C1 segment of cervical spinal cord (tissue), 14 donors: ENCODE results near the gene CCL24.
"Not testable (repeated sequence)": the region's sequence is repeated elsewhere in the genome, so short reads cannot be mapped to it uniquely, and the experiment has no call there.

Experiments
- DNase-seq, 14 donors: peaks; one replicate each; lab custom pipeline; 2025; lab: John Stamatoyannopoulos, UW

CCL24 gene

DNA sequence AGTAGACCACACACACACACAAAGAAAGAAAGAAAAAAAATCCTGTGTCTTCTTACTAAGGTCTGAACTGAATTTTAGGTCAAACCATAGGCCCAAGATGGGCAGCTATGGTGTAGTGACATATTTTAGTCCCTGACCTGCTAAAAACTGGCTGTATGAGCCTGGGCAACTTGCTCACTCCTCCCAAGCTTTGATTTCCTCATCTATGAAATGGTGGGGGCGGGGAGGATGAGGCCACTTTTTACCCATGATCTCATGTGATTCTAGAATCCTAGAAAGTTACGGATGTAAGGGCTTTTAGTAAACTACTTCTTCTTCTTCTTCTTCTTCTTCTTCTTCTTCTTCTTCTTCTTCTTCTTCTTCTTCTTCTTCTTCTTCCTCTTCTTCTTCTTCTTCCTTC is 6.1 kb upstream of the CCL24 start:
- DNase-seq = no peak

DNA sequence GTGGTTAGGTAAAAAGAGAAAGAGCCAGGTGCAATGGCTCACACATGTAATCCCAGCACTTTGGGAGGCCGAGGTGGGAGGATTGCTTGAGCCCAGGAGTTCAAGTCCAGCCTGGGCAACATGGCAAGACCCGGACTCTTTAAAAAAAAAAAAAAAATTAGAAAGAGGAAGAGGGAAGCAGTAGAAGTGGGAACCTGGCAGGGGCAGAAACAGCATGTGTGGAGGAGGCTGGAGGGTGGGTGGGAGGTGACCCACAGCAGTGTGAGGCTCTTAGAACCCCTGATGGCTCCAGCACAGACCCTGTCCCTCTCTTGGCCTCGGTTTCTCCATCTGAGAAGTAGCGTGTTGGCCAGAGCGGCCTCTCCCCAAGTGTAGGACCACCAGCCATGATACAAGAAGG is 4.9 kb upstream of the CCL24 start:
- DNase-seq = no peak

DNA sequence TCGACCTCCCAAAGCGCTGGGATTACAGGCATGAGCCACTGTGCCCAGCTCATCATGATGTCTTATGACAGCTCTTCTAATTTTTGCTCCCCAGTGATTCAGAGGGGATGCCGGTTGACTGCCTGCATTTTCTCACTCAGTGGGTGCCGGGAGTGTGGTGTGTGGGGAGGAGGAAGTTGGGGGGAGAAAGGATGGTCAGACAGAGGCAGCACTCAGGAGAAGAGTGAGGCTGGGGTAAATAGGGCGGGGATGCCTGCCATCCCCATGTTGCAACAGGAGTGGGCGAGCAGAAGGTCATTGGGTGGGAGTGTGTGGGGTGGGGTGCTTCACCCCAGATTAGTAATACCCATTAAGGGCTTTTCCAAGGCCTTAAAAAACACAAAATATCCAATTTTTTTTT is 3.5 kb upstream of the CCL24 start:
- no peak for DNase-seq

DNA sequence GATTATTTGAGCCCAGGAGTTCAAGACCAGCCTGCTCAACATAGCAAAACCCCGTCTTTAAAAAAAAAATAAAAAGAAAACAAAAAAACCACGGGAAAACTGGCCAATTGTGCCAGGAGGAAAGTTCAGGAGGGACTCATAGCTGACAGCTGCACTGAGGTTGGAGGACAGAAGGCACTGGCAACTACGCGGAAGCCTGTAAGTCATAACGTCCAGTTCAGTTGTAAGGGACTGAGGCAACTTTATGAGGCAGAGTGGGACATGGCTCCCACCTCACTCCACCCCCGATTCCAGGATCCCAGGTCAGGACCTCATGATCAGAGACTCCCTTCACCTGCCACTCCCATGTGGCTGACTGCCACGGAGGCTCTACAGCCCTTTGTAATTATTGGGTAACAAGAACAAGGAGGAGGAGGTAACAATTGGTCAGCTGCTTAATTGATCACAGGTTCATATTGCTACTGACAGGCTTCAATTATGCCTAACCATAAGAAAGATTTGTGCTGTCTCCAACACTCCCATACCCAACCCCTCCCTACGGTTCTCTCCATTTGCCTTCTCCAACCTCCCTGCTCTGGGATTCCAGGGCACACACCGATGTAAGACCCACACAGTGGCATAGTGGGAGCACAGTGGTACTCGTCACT is 1.9 kb upstream of the CCL24 start:
- no peak for DNase-seq

DNA sequence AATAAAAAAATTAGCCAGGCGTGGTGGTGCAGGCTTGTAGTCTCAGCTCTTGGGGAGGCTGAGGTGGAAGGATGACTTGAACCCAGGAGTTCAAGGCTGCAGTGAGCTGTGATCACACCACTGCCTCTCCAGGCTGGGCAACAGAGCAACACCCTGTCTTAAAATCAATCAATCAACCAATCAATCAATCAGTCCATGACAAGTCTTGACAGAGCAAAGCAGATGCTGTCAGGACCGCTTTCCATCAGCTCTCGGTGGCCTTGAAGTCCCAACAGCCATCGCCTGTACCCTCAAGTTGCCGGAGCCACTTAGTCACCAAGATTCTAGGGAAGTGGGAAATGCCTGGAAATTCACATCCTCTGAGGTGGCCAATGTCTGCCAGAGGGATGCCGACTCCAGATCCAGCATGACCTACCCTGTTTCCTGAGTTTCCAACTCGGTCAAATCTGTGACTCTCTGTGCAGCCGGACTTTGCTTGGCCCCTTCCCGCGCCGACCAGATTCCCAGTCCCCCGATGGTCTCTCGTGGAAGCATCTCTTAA is 871 bp upstream of the CCL24 start:
- DNase-seq = no peak

DNA sequence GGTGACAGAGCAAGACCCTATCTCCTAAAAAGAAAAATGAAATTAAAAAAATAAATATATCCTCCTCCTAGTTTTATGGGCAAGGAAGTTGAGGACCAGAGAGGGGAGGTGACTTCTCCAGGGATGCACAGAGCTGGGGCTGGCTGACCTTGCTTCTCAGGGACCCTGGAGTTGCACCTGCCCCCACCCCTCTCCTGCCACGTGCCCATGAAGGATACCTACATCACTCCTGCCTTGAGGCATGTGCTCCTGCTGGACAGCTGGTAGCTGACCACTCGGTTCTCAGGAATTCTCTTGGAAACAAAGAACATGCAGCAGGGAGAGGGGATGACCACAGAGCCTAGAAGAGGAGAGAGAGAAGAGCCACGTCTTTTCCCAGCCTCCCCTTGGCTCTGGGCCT is 522 bp downstream of the CCL24 start:
- DNase-seq = no peak

DNA sequence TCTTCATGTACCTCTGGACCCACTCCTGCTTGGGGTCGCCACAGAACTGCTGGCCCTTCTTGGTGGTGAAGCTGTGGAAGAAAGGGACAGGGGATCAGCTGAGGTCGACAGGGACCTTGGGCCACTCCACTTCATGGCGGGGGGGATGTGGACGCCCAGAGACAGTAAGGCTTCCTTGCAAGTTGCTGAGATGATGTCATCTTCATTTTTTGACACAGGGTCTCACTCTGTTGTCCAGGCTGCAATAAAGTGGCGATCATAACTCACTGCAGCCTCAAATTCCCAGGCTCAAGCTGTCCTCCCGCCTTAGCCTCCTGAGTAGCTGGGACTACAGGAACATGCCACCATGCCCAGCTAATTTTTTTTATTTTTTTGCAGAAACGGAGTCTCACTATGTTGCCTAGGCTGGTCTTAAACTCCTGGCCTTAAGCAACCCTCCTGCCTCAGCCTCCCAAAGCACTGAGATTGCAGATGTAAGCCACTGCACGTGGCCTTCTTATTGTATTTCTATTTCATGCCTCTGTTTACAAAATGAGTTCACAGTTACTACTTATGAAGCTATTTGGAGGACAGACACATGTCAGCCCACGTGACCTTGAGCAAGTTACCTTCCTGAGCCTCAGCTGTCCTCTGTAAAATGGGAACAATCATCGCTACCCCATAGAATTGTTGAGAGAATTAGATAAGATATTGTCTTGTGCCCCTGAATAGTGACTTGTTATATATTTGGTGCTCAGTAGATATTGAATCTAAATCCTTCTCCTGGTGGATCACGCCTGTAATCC is 1.5 kb downstream of the CCL24 start:
- DNase-seq = no peak

DNA sequence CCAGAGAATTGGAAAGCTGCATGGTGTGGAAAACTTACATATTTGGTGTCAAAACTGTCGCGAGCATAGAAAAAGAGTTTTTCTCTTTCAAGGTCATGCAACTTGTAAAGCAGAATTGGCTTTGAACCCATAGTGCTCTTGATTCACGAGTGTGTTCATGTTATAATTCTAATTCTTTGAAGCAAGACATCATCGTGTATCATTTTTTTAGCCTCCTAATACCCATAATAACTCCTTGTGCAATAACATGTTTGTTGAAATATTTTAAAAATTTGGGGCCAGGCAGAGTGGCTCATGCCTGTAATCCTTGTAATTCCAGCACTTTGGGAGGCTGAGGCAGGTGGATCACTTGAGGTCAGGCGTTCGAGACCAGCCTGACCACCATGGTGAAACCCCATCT is 4.2 kb downstream of the CCL24 start:
- DNase-seq = no peak

DNA sequence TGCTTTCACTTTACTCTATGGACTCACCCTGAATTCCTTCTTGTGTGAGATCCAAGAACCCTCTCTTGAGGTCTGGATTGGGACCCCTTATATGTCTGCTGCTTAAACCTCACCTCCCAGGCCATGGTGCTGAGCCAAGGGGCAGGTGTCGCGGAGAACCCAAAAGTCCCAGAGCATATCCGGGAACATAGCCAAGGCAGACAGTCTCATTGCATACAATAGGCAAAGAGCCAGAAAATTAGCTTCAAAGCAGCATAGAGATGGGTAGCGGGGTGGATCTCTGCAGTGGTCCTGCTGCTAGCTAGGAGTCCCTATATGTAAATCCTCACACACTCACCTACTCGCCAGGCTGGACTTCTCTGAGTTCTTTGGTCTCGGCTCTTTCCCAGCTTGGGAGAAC is 5.5 kb downstream of the CCL24 start:
- DNase-seq = no peak

DNA sequence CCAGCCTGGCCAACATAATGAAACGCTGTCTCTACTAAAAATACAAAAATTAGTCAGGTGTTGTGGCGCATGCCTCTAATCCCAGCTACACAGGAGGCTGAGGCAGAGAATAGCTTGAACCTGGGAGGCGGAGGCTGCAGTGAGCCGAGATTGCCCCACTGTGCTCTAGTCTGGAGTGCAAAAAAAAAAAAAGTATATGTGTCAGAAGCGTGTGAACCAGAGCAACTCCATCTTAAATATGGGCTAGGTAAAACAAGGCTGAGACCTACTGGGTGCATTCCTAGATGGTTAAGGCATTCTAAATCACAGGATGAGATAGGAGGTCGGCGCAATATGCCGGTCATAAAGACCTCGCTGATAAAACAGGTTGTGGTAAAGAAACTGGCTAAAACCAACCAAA is 6.2 kb downstream of the CCL24 start:
- no peak for DNase-seq

DNA sequence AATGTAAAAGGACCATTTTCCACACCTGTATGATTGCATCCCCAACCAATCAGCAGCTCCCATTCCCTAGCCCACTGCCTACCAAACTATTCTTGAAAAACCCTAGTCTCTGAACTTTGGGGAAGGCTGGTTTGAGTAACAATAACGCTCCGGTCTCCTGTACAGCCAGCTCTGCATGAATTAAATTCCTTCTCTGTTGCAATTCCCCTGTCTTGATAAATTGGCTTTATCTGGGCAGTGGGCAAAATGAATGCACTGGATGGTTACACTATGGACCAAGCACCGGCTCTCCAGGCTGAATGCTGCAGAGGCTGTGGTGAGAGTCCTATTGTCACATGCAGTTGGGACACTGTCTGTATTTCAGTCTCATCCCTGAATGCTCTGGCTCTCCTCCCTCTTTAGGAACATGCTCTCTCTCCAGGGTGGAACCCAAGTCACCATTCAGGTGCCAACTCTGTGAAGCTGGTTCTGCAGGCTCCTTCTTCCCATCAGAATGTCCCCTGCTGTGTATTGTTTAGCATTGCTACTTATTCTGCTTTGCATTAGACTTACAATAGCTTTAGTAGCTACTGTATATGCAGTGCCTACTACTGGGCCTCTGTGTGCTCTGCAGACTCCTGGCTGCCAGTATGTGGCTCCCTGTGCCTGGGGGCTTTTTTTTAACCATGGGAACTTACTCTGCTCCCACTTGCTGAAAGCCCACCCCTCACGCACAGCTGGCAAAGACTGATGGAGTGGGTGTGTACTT is 6.9 kb downstream of the CCL24 start:
- DNase-seq = no peak

DNA sequence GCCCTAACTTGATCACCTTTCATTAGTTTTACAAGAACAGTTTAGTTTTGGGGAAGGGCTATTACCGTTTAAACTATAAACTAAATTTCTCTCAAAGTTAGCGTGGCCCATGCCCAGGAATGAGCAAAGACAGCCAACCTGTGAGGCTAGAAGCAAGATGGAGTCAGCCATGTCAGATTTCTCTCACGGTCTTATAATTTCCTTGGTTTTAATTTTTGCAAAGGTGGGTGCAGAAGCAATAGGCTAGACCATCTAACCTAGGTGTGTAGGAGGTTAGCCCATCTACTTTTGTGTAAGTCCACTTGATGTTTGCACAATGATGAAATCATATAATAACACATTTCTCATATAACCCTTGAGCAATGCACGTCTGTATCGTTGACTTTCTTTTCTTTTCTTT is 8.9 kb downstream of the CCL24 start:
- no peak for DNase-seq

DNA sequence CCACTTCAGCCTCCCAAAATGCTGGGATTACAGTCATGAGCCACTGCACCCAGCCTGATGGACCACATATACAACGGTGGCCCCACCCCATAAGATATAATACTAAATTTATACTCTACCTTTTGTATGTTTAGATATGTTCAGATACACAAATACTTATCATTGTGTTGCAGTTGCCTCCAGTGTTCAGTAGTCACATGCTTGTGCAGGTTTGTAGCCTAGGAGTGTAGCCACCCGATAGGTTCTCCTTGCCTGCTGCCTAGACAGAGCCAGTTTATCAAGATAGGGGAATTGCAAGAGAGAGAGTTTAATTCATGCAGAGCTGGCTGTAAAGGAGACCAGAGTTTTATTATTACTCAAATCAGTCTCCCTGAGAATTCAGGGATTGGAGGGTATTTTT is 9.6 kb downstream of the CCL24 start:
- DNase-seq = no peak

DNA sequence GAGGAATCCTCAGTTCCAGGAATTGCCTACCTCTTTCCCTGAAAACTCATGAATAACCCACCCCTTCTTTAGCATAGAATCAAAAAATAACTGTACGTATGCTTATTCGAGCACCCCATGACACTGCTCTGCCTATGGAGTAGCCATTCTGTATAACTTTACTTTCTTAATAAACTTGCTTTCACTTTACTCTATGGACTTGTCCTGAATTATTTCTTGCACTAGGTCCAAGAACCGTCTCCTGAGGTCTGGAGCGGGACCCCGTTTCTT is 11.1 kb downstream of the CCL24 start:
- DNase-seq = no peak

DNA sequence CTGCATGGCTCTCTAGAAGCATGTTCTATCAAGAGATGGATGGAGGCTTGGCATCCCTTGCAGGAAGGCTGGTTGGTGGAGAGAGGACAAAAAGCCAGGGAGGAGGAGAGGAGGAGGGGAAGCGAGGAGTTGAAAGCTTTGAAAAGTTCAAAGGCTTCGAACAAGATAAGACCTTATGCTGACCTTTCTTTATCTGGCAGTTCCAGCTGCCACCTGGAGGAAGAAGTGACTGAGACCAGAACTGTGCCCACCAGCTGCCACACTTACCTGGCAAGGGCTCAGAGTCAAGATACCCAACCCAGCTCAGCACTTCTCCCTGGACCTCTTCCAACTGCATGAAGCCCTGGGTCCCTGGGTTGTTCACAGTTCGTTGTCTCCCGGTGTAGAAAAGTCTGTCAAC is 14.8 kb downstream of the CCL24 start:
- DNase-seq = no peak

DNA sequence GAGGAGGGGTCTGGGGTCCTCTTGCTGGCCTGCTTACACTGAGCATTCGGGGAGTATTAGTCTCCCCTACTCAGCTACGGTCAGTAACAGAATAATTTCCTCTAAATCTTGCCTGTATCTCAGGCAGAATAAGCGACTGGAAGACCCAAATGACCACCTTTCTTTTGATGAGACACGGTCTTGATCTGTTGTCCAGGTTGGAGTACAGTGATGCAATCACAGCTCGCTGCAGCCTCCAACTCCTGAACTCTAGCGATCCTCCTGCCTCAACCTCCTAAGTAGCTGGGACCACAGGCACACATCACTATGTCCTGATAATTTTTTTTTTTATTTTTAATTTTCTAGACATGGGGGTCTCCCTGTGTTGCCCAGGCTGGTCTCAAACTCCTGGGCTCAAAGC is 17.2 kb downstream of the CCL24 start:
- DNase-seq = no peak

DNA sequence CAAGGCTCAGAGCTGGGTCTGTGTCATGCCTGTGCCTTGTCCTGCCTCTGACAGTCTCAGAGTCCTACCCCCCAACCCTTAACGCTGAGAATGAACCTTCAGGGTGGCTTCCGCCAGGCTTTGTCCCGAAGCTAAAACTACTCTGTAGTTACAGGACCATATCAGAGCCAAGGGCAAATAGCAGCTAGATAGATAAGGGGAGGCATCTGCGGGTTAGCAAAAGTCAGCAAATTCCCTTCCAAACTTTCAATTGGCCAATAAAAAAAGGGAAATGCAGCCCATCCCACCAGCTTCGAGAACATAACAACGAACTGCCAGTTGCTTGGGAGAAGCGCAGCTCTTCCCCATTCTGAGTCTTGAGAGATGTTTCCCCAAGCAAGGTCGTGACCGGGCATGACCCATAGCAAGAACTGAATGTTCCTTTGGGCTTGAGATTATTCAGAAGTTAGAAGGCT is 17.7 kb downstream of the CCL24 start:
- DNase-seq = no peak

DNA sequence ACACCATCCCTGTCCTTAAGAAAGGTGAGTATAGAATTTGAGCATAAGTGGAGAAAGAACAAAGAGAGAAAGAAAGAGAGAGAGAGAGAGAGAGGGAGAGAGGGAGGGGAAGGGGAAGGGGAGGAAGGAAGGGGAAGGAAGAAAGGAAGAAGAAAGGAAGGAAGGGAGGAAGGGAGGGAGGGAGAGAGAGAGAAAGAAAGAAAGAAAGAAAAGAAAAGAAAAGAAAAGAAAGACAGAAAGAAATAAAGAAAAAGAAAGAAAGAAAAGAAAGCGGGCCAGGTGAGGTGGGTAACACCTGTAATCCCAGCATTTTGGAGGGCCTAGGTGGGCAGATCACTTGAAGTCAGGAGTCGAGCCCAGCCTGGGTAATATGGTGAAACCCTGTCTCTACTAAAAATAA is 19.9 kb downstream of the CCL24 start:
- no peak for DNase-seq

DNA sequence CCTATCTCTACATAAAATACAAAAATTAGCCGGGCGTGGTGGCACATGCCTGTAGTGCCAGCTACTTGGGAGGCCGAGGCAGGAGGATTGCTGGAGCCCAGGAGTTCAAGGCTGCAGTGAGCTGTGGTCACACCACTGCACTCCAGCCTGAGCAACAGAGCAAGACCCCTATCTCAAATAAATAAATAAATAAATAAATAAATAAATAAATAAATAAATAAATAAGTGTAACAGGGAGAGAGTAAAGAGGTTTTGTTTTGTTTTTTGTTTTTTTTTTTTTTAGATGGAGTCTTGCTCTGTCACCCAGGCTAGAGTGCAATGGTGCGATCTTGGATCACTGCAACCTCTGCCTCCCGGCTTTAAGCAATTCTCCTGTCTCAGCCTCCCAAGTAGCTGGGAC is 21.0 kb downstream of the CCL24 start:
- DNase-seq = not testable (repeated sequence)

DNA sequence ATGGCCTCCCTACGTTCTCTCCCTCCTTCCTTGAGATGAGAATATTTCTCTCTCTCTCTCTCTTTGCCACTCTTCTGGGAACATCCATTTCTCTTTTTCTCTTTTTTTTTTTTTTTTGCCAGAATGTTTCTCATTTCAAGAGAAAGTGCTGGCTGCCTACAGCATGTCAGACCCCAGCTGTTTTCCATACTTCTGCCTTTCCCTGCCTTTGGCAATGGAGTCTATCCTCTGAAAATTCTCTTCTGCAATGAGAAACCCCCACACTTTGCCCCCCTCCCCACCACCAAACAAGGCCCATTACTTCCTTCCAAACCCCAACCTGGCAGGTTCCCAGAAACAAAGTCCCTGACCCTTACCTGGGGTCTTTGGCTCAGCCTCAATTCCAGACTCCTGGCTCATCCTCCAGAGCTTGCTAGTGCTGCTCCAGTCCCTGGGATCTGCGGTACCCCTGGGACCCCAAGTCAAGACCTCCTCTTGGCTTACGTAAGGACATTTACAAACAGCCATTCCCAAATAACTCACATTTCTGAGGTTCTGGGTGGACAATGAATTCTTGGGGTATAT is 24.2 kb downstream of the CCL24 start:
- DNase-seq = no peak

DNA sequence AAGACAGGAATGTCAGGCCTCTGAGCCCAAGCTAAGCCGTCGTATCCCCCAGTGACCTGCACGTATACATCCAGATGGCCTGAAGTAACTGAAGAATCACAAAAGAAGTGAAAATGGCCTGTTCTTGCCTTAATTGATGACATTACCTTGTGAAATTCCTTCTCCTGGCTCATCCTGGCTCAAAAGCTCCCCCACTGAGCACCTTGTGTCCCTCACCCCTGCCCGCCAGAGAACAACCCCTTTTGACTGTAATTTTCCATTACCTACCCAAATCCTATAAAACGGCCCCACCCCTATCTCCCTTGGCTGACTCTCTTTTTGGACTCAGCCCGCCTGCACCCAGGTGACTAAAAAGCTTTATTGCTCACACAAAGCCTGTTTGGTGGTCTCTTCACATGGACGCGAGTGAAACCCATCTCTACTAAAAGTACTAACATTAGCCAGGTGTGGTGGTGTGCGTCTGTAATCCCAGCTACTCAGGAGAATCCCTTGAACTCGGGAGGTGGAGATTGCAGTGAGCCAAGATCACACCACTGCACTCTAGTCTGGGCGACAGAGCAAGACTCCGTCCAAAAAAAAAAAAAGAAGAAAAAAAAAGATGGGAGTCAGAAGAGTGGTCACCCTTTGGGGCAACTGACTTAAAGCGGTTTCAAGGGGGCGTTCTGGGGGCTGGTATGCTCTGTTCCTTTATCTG is 25.3 kb downstream of the CCL24 start:
- not testable (repeated sequence) for DNase-seq

DNA sequence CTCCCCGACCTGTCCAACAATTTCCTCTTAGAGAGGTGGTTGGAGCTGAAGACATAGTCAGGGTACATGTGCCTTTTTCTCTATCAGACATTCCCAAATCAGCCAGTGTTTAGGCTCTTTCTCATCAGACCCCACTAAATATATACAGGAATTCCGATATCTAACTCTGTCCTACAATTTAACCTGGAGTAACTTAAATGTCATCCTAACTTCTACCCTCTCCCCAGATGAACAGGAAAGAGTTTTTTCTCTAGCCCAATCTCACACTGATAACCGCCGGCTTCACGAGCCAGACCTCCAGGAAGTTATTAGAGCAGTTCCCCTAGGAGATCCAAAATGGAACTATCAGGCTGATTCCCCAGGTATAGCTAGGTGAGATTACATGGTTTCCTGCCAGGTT is 30.5 kb downstream of the CCL24 start:
- not testable (repeated sequence) for DNase-seq
